Left lung (tissue), 10 donors: Measurements from ENCODE around the gene FIP1L1. TPM values are rescaled to one million over a fixed set of nuclear protein-coding genes. Genes with fewer than 3 reads are reported as not detected.

Experiments used
- ATAC-seq: fragments of 200-7000 bp; cut with Tn5 transposase; one replicate; pipeline ENCODE4 v1.9.1; 2020; ENCODE audit warnings: moderate library complexity
- DNase-seq, 4 donors: peaks; one replicate each; pipeline ENCODE4 v3.0.0-alpha.2; 2013 to 2020
- H3K27ac ChIP-seq, 2 donors: fragments of 200-600 bp; sonication (generic) in 1 of 2; one replicate each; pipeline versions ENCODE4 v1.5.0 to v1.8.0; 2020 to 2021
- H3K27me3 ChIP-seq, 2 donors: fragments of 200-600 bp; sonication (generic) in 1 of 2; one replicate each; pipeline versions ENCODE4 v1.5.0 to v1.8.0; 2020 to 2021
- H3K36me3 ChIP-seq, 2 donors: fragments of 200-600 bp; sonication (generic) in 1 of 2; one replicate each; pipeline versions ENCODE4 v1.5.0 to v1.8.0; 2020 to 2021
- H3K4me1 ChIP-seq, 2 donors: fragments of 200-600 bp; one replicate each; pipeline ENCODE4 v1.8.0; 2021
- H3K4me3 ChIP-seq, 2 donors: fragments of 200-600 bp; sonication (generic) in 1 of 2; one replicate each; pipeline versions ENCODE4 v1.5.0 to v1.8.0; 2020 to 2021; ENCODE audit warnings: mild to moderate bottlenecking in 1 of 2
- H3K9me3 ChIP-seq, 2 donors: fragments of 200-600 bp; sonication (generic) in 1 of 2; one replicate each; pipeline versions ENCODE4 v1.5.0 to v1.8.0; 2020 to 2021
- CTCF ChIP-seq, 2 donors: fragments of 200-600 bp; sonication (generic) in 1 of 2; IDR thresholded peaks; one replicate each; pipeline versions ENCODE4 v1.5.0 to v1.8.0; 2021; ENCODE audit warnings: antibody characterized with exemption in 2 of 2
- intact Hi-C, 2 donors: fragments of 100-400 bp; cut with DNase I; formaldehyde crosslinking; loops; one replicate each; pipeline versions ENCODE4 v1.11.2 to v1.14.2; 2022
- polyA plus RNA-seq, 6 donors: library from polyadenylated mRNA; unstranded; fragments of 120-200 nt; gene quantifications; one replicate each; pipeline ENCODE4 v1.2.1, GENCODE V29; 2013; ENCODE audit not compliant: insufficient read length in 6 of 6
- total RNA-seq, 2 donors: library from RNA; stranded (reverse); fragmentation: NEBNext Ultra II Directional; extraction: Animal tissue kit (Norgen Biotek cat#: 25700); gene quantifications; one replicate each; pipeline ENCODE4 v1.2.1, GENCODE V29; 2021
- donor health status: DM: no; HTN: yes; CAD: no.
- donor health status: DM: no; HTN: no; CAD: no.

FIP1L1 gene
- total and polyA plus RNA-seq, 8 donors, result 29.8 to 106 (median 83.8) TPM

GRCh38 chr4:53362093-53362492 lies 15.3 kb upstream of the FIP1L1 start:
- ATAC-seq (no peak), DNase-seq (no peak)
- no peak for TF ChIP-seq CTCF (IDR thresholded peaks at IDR 0.05)
- Histone ChIP-seq H3K36me3 (no peaks in the 10 kb centered on the region), H3K9me3 (no peaks in the 10 kb centered on the region), H3K4me1 (peaks cover 20 to 30% of the 10 kb centered on the region in 2 donors), H3K4me3 (no peak overlapping the region), H3K27ac (no peak overlapping the region), H3K27me3 (no peaks in the 10 kb centered on the region)
- intact Hi-C loops, result no loop called here

GRCh38 chr4:53364624-53365023 lies 12.8 kb upstream of the FIP1L1 start:
- Histone ChIP-seq H3K27me3 (peaks cover 0 to 9% of the 10 kb centered on the region in 2 donors), H3K27ac (no peak overlapping the region), H3K4me3 (peak overlapping the region; percentile 87 to 98), H3K36me3 (no peaks in the 10 kb centered on the region), H3K9me3 (no peaks in the 10 kb centered on the region), H3K4me1 (peaks cover 20 to 30% of the 10 kb centered on the region in 2 donors)
- ATAC-seq (no peak), DNase-seq (no peak)
- TF ChIP-seq CTCF (IDR thresholded peaks at IDR 0.05), result no peak
- intact Hi-C loops, result no loop called here

GRCh38 chr4:53365121-53365485 lies 12.3 kb upstream of the FIP1L1 start:
- no peak for DNase-seq
- H3K27ac ChIP-seq, result peak overlapping the region in 1 of 2 donors; percentile 75

GRCh38 chr4:53365486-53366300 lies 11.7 kb upstream of the FIP1L1 start, which contains the start of gene SCFD2:
Gene SCFD2, minus strand, starts transcription at chr4:53366061.
- no peak for TF ChIP-seq CTCF (IDR thresholded peaks at IDR 0.05)
- DNase-seq (peak; percentile 95 to 98 (median 96)), ATAC-seq (peak; percentile 100)
- Histone ChIP-seq H3K27ac (peak within 1 kb of the TSS; percentile 37 to 75), H3K27me3 (peaks cover 0 to 17% of the 10 kb centered on the region in 2 donors), H3K4me1 (peaks cover 20 to 30% of the 10 kb centered on the region in 2 donors), H3K36me3 (no peaks in the 10 kb centered on the region), H3K9me3 (no peaks in the 10 kb centered on the region), H3K4me3 (peak within 1 kb of the TSS; percentile 87 to 98)
- intact Hi-C loops, result no loop called here

More at GRCh38 chr4:53365121-53365485, 12.3 kb upstream of the FIP1L1 start:
- no peak for TF ChIP-seq CTCF (IDR thresholded peaks at IDR 0.05)
- no peaks in the 10 kb centered on the region for H3K9me3 ChIP-seq
- no peaks in the 10 kb centered on the region for H3K36me3 ChIP-seq
- peak; percentile 32 for ATAC-seq
- intact Hi-C loops, result no loop called here
- peak overlapping the region; percentile 87 to 98 for H3K4me3 ChIP-seq
- H3K27me3 ChIP-seq, result peaks cover 0 to 14% of the 10 kb centered on the region in 2 donors
- H3K4me1 ChIP-seq, result peaks cover 20 to 30% of the 10 kb centered on the region in 2 donors

GRCh38 chr4:53366301-53366716 lies 11.1 kb upstream of the FIP1L1 start:
- Histone ChIP-seq H3K36me3 (no peaks in the 10 kb centered on the region), H3K4me3 (peak overlapping the region; percentile 87 to 98), H3K27ac (peak overlapping the region; percentile 37 to 75), H3K9me3 (no peaks in the 10 kb centered on the region), H3K4me1 (peaks cover 20 to 30% of the 10 kb centered on the region in 2 donors), H3K27me3 (peaks cover 0 to 23% of the 10 kb centered on the region in 2 donors)
- intact Hi-C loops, result no loop called here
- TF ChIP-seq CTCF (IDR thresholded peaks at IDR 0.05), result no peak
- DNase-seq (no peak), ATAC-seq (no peak)
